Choroid plexus epithelial cell (primary cell): ENCODE data around the gene CHD5.

ENCODE experiments used
- DNase-seq: peaks from one replicate; pipeline ENCODE4 v3.0.0-alpha.2; 2010; ENCODE audit warnings: low read depth
- H3K4me3 ChIP-seq: 2 replicates; pipeline ENCODE4 v1.5.1; 2011; ENCODE audit warnings: low read depth, mild to moderate bottlenecking, control low read depth, low read length, moderate library complexity
- TF ChIP-seq, protein P1 (sequence below): conservative IDR thresholded peaks from 2 replicates; pipeline ENCODE4 v1.5.1; 2011; ENCODE audit warnings: low read depth, mild to moderate bottlenecking, control low read depth, inconsistent platforms, low read length, moderate library complexity

CHD5 gene

DNA sequence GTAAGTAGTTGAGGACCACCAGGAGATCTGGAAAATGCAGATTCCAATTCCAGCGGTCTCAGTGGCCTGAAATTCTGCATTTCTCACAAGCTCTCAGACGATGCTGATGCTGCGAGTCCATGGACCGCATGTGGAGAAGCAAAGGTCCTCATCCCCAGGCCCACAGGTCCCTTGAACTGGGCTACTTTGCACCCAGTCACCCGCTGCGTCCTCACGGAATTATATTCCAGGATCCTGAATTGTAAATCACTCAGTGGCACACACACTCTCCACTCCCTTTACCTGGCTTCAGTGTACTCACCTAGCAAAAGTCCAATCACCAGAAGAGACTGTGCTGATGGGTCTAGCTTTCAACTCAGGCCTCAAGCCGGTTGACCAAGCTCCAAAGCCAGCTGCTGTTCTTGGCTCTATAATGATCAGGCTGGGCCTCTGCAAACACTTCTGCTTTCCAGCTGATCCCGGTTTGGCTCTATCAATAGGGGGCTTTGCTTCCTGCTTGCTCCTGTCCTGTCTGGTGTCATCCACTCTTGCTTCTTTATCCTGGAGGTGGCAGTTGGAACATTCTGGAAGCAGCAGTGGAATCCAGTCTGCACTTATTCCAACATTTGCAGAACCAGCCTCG lies 20.2 kb upstream of the CHD5 start:
- DNase-seq = no peak
- H3K4me3 ChIP-seq = peak overlapping the region; percentile 99
- TF ChIP-seq, protein P1, sequence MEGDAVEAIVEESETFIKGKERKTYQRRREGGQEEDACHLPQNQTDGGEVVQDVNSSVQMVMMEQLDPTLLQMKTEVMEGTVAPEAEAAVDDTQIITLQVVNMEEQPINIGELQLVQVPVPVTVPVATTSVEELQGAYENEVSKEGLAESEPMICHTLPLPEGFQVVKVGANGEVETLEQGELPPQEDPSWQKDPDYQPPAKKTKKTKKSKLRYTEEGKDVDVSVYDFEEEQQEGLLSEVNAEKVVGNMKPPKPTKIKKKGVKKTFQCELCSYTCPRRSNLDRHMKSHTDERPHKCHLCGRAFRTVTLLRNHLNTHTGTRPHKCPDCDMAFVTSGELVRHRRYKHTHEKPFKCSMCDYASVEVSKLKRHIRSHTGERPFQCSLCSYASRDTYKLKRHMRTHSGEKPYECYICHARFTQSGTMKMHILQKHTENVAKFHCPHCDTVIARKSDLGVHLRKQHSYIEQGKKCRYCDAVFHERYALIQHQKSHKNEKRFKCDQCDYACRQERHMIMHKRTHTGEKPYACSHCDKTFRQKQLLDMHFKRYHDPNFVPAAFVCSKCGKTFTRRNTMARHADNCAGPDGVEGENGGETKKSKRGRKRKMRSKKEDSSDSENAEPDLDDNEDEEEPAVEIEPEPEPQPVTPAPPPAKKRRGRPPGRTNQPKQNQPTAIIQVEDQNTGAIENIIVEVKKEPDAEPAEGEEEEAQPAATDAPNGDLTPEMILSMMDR = no peak

DNA sequence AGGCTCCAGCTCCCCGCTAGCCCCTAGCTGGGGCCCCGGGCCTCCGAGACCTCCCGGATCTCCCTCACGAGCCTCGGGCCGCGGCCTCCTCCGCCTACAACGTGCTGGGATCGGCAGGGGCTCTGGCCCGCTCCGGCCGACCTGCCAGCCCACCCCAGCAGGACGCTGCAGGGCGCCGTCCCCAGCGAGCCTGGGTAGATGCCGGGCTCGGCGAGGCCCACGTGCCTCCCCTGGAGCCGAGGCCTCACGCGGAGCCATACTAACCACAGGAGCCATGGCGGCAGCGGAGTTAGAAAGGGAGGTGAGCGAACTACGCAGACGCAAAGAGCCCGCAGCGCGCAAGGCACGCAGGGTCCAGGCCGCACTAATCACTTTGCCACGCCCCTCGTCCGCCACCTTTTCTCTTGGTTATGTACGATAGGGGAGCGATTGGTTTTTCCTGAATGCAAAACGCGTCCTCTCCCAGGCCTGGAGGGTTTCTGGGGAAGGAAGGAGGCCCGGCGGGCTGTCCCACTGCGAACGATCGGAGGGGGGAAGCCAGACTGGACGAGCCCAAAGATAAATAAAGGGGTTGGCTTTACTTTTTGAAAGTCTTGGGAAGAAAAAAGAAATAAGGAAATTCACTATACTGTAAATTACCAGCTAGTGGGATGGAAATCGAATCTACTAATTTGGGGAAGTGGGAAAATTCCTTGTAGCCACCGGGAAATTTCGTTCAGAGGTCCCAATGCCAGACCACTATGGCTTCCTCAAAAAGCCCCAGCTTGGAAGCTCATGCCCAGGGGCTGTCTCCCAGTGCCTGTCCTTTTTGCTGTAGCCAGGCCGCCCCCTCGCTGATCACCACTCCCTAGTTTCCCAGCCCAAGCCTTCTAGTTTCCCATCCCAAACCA lies 19.4 kb upstream of the CHD5 start, which contains the start of gene RPL22:
Gene RPL22 (minus strand): TSS at position 298 of the 890 bp plus-strand sequence. CDS start 22 bp downstream, at position 276.
- TF ChIP-seq, protein P1 = no peak
- DNase-seq = peak; percentile 100
- peak within 1 kb of the TSS; percentile 99 for H3K4me3 ChIP-seq

DNA sequence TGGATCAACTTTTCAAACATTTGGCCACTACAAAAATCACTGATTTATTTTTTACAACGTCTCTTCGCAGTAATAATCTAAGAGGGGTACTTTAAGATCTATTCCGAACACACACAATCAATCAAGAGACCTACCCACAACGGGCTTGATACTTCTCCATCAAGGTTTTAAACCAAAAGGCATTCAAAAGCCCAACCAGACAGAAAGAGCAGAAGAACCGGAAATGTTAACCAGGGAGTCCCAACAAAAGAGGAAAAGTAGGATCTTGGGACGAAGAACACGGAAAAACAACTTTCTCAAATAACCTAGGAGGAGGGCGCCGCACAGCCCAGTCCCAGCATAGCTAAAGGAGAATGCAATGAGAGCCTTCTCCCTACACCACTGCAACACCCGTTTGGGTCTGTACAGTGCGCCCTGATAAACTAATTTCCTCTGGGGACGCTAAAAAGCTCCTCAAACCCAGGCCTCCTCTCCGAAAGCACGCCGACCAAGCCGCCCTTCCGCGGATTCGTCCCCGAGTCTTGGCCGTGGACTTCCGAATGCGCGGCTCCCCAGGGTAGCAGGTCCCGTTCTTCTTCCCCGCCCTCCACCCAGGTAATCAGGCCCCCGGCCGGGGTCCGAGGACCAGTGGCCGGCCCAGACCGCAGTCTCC lies 18.7 kb upstream of the CHD5 start:
- H3K4me3 ChIP-seq = peak overlapping the region; percentile 99
- TF ChIP-seq, protein P1 = no peak
- DNase-seq = peak; percentile 37

GRCh38 chr1:6197746-6198427 lies 17.8 kb upstream of the CHD5 start:
- H3K4me3 ChIP-seq = peak overlapping the region; percentile 99
- TF ChIP-seq, protein P1 = no peak
- DNase-seq = no peak

DNA sequence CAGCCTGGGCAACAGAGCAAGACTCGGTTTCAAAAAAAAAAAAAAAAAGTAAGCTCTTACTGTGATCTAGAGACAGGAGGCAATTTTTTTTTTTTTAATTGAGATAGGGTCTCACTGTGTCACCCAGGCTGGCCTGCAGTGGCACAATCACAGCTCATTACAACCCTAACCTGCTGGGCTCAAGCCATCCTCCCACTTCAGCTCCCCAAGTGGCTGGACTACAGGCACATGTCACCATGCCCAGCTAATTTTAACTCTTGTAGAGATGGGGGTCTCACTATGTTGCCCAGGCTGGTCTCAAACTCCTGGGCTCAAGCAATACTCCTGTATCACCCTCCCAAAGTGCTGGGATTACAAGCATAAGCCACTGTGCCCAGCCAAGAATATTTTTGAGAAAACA lies 11.8 kb upstream of the CHD5 start:
- TF ChIP-seq, protein P1 = no peak
- H3K4me3 ChIP-seq = no peak overlapping the region
- no peak for DNase-seq

- TF ChIP-seq, protein P1 = no peak
- DNase-seq = no peak
- no peak overlapping the region for H3K4me3 ChIP-seq
Observed at GRCh38 chr1:6188466-6188865, 8.3 kb upstream of the CHD5 start.
